Lung (tissue), 12 donors: ENCODE results near the gene FAM234A. TPM values are rescaled to one million over a fixed set of nuclear protein-coding genes. Genes with fewer than 3 reads are reported as not detected.

Source experiments
- ATAC-seq: fragments of 200-7000 bp; cut with Tn5 transposase; one replicate; pipeline ENCODE4 v1.9.1; 2020; ENCODE audit warnings: moderate number of reproducible peaks; ENCODE audit not compliant: insufficient read depth, low FRiP score
- DNase-seq, 3 donors: peaks; one replicate each; pipeline ENCODE4 v3.0.0-alpha.2; 2013 to 2017
- H3K27ac ChIP-seq, 2 donors: one replicate each; pipeline ENCODE4 v1.5.1; 2013; ENCODE audit warnings: mild to moderate bottlenecking in 2 of 2, moderate library complexity in 2 of 2, control low read depth in 1 of 2, inconsistent platforms in 1 of 2, low read depth in 1 of 2, low read length in 1 of 2
- H3K27me3 ChIP-seq, 3 donors: one replicate each; pipeline ENCODE4 v1.5.1; 2013; ENCODE audit warnings: low read length in 2 of 3; ENCODE audit not compliant: control insufficient read depth in 3 of 3, insufficient read depth in 3 of 3
- H3K36me3 ChIP-seq, 4 donors: one replicate each; pipeline ENCODE4 v1.5.1; 2013; ENCODE audit warnings: low read length in 4 of 4, mild to moderate bottlenecking in 1 of 4, moderate library complexity in 1 of 4; ENCODE audit not compliant: control insufficient read depth in 4 of 4, insufficient read depth in 4 of 4
- H3K4me1 ChIP-seq, 5 donors: one replicate each; pipeline ENCODE4 v1.5.1; 2013; ENCODE audit warnings: low read length in 5 of 5, mild to moderate bottlenecking in 2 of 5, moderate library complexity in 1 of 5; ENCODE audit not compliant: control insufficient read depth in 5 of 5, insufficient read depth in 5 of 5
- H3K4me3 ChIP-seq: one replicate; pipeline ENCODE4 v1.5.1; 2013; ENCODE audit warnings: mild to moderate bottlenecking, control low read depth, moderate library complexity
- H3K9ac ChIP-seq, 2 donors: one replicate each; pipeline ENCODE4 v1.5.1; 2013; ENCODE audit warnings: low read length in 2 of 2, control low read depth in 1 of 2; ENCODE audit not compliant: insufficient read depth in 1 of 2
- H3K9me3 ChIP-seq, 4 donors: one replicate each; pipeline ENCODE4 v1.5.1; 2013; ENCODE audit warnings: low read length in 3 of 4, mild to moderate bottlenecking in 1 of 4, moderate library complexity in 1 of 4; ENCODE audit not compliant: control insufficient read depth in 4 of 4, insufficient read depth in 3 of 4
- CTCF ChIP-seq: IDR thresholded peaks from 2 replicates; pipeline ENCODE4 v1.5.1; 2012; ENCODE audit warnings: mild to moderate bottlenecking; ENCODE audit errors: control extremely low read depth, extremely low read depth
- WGBS, 2 donors: extraction: QIAGEN DNeasy Blood & Tissue Kit; methylation state at CpG; one replicate each; pipeline ENCODE4 v1.1.7; 2013; 5-methylcytosine and 5-hydroxymethylcytosine counted together
- polyA plus RNA-seq, 2 donors: library from polyadenylated mRNA; stranded (reverse); fragments of 200-250 nt; gene quantifications; one replicate each; pipeline ENCODE4 v1.2.1, GENCODE V29; 2013
- total RNA-seq, 2 donors: library from RNA; depleted of rRNA in 1 of 2; stranded (reverse); fragments of >200 nt in 1 of 2; gene quantifications; one replicate each; pipeline ENCODE4 v1.2.1, GENCODE V29; 2014 to 2021
- donor health status: control.
- donor health status: control.
- donor health status: Bipolar disorder and iron deficiency.
- donor health status: healthy.
- donor health status: DM: yes; HTN: yes; CAD: no.

Gene FAM234A
- total and polyA plus RNA-seq, 4 donors, result 41.5 to 78.5 (median 59.7) TPM

- Histone ChIP-seq H3K36me3 (peaks cover 0 to 14% (median 9%) of the 10 kb centered on the region in 4 donors), H3K4me1 (peaks cover 0 to 5% (median 0%) of the 10 kb centered on the region in 5 donors), H3K4me3 (no peak overlapping the region), H3K27ac (peak overlapping the region in 1 of 2 donors; percentile 24), H3K9ac (peak overlapping the region in 1 of 2 donors; percentile 2), H3K27me3 (no peaks in the 10 kb centered on the region), H3K9me3 (no peaks in the 10 kb centered on the region)
- DNase-seq (peak in 2 of 3 donors; percentile 28 to 35), ATAC-seq (no peak)
- no peak for TF ChIP-seq CTCF
- 42 to 48% methylated on average over 30 of the region's 30 CpGs for WGBS, 2 donors
Measured at GRCh38 chr16:252366-253337, 18.0 kb downstream of the FAM234A start.

GRCh38 chr16:253833-254232, 19.2 kb downstream of the FAM234A start:
- no peak overlapping the region for H3K9ac ChIP-seq
- no peak overlapping the region for H3K27ac ChIP-seq
- H3K36me3 ChIP-seq, result peaks cover 0 to 14% (median 9%) of the 10 kb centered on the region in 4 donors
- 74 to 79% methylated on average over 6 of the region's 6 CpGs for WGBS, 2 donors
- H3K9me3 ChIP-seq, result no peaks in the 10 kb centered on the region
- H3K4me3 ChIP-seq, result no peak overlapping the region
- no peaks in the 10 kb centered on the region for H3K27me3 ChIP-seq
- peaks cover 0 to 5% (median 0%) of the 10 kb centered on the region in 5 donors for H3K4me1 ChIP-seq
- ATAC-seq (no peak), DNase-seq (no peak)
- TF ChIP-seq CTCF, result no peak

GRCh38 chr16:254461-254860, 19.8 kb downstream of the FAM234A start:
- H3K36me3 ChIP-seq, result peaks cover 0 to 15% (median 9%) of the 10 kb centered on the region in 4 donors
- H3K27me3 ChIP-seq, result no peaks in the 10 kb centered on the region
- peaks cover 0 to 5% (median 0%) of the 10 kb centered on the region in 5 donors for H3K4me1 ChIP-seq
- no peak for DNase-seq
- H3K27ac ChIP-seq, result no peak overlapping the region
- H3K9ac ChIP-seq, result no peak overlapping the region
- no peak for ATAC-seq
- WGBS, 2 donors, result 95 to 96% methylated on average over 25 of the region's 25 CpGs
- H3K4me3 ChIP-seq, result no peak overlapping the region
- no peaks in the 10 kb centered on the region for H3K9me3 ChIP-seq
- TF ChIP-seq CTCF, result no peak
